Right cardiac atrium (tissue), 5 donors: ENCODE measurements around the gene AMBRA1. TPM values are rescaled to one million over a fixed set of nuclear protein-coding genes. Genes with fewer than 3 reads are reported as not detected.

Experiments
- ATAC-seq, 2 donors: fragments of 200-7000 bp; cut with Tn5 transposase; one replicate each; pipeline versions ENCODE4 v1.8.0 to v1.9.1; 2020; ENCODE audit warnings: moderate library complexity in 2 of 2, mild to moderate bottlenecking in 1 of 2
- DNase-seq, 3 donors: peaks; one replicate each; pipeline ENCODE4 v3.0.0-alpha.2; 2020
- H3K27ac ChIP-seq: one replicate; pipeline ENCODE4 v1.5.1; 2013; ENCODE audit warnings: mild to moderate bottlenecking, low read length, control low read depth, moderate library complexity
- H3K27me3 ChIP-seq: one replicate; pipeline ENCODE4 v1.6.1; 2013; ENCODE audit not compliant: control insufficient read depth, insufficient read depth
- H3K4me1 ChIP-seq: one replicate; pipeline ENCODE4 v1.6.1; 2013; ENCODE audit warnings: low read length; ENCODE audit not compliant: control insufficient read depth, insufficient read depth
- H3K4me3 ChIP-seq: one replicate; pipeline ENCODE4 v1.5.1; 2013; ENCODE audit warnings: low read length, control low read depth
- H3K9me3 ChIP-seq: one replicate; pipeline ENCODE4 v1.6.1; 2013; ENCODE audit warnings: low read length; ENCODE audit not compliant: control insufficient read depth
- WGBS: extraction: QIAGEN DNeasy Blood & Tissue Kit; methylation state at CpG from one replicate; pipeline ENCODE4 v1.1.7; 2013; 5-methylcytosine and 5-hydroxymethylcytosine counted together
- intact Hi-C, 4 donors: fragments of 100-400 bp; cut with DNase I; formaldehyde crosslinking; loops; one replicate each; pipeline versions ENCODE4 v1.11.0 to v1.14.0; 2022 to 2023
- polyA plus RNA-seq: library from polyadenylated mRNA; stranded (reverse); fragments of 200-250 nt; gene quantifications from one replicate; pipeline ENCODE4 v1.2.3, GENCODE V29; 2013
- total RNA-seq, 4 donors: library from RNA; stranded (reverse); fragmentation: NEBNext Ultra II Directional; extraction: Animal tissue kit (Norgen Biotek cat#: 25700); gene quantifications; one replicate each; pipeline ENCODE4 v1.2.1, GENCODE V29; 2021
- donor health status: healthy with polysubstance abuse.
- donor health status: DM: no; HTN: yes; CAD: no.
- donor health status: DM: no; HTN: no; CAD: no.
- donor health status: DM: no; HTN: yes; CAD: no; lungs with severe emphysema.
- donor health status: DM: yes; HTN: yes; CAD: no.

AMBRA1 gene
- total and polyA plus RNA-seq, 5 donors = 8.1 to 23.6 (median 19.5) TPM

DNA sequence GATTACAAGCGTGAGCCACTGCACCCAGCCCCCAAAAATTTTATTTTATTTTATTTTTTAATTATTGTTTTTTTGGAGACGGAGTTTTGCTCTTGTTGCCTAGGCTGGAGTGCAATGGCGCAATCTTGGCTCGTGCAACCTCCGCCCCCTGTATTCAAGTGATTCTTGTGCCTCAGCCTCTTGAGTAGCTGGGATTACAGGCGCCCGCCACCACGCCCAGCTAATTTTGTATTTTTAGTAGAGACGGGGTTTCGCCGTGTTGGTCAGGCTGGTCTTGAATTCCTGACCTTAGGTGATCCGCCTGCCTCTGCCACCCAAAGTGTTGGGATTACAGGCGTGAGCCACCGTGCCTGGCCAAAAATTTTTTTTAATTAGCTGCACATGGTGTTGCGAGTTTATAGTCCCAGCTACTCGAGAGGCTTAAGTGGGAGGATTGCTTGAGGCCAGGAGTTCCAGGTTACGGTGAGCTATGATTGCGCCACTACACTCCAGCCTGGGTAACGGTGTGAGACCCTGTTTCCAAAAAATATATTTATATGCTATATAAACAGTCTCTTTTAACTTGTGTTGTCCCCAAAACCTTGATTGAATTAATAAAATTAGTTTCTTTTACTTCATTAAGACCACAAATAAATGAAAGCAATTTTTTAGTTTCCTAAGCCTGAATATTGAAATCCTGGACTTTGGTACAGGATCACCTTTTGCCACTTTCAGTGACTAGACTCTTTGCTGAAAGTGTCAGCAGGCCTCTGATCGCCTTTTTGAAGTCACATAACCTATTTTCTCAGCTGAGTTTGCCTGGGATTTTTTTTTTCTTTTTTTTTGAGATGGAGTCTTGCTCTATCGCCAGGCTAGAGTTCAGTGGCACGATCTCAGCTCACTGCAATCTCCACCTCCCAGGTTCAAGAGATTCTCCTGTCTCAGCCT is 39.7 kb upstream of the AMBRA1 start:
- ATAC-seq = no peak

GRCh38 chr11:46632502-46632901 is 38.7 kb upstream of the AMBRA1 start:
- 96% methylated on average over 1 of the region's 1 CpG for WGBS
- DNase-seq (no peak), ATAC-seq (no peak)
- Histone ChIP-seq H3K4me3 (no peak overlapping the region), H3K4me1 (no peaks in the 10 kb centered on the region), H3K27ac (no peak overlapping the region), H3K9me3 (no peaks in the 10 kb centered on the region), H3K27me3 (no peaks in the 10 kb centered on the region)
- intact Hi-C loops = no loop called here

More for the DNA sequence above, 39.7 kb upstream of the AMBRA1 start:
- Histone ChIP-seq H3K4me3 (no peak overlapping the region), H3K9me3 (no peaks in the 10 kb centered on the region), H3K4me1 (no peaks in the 10 kb centered on the region), H3K27me3 (no peaks in the 10 kb centered on the region), H3K27ac (no peak overlapping the region)
- DNase-seq = no peak
- 92% methylated on average over 22 of the region's 22 CpGs for WGBS
- intact Hi-C loops = no loop called here

DNA sequence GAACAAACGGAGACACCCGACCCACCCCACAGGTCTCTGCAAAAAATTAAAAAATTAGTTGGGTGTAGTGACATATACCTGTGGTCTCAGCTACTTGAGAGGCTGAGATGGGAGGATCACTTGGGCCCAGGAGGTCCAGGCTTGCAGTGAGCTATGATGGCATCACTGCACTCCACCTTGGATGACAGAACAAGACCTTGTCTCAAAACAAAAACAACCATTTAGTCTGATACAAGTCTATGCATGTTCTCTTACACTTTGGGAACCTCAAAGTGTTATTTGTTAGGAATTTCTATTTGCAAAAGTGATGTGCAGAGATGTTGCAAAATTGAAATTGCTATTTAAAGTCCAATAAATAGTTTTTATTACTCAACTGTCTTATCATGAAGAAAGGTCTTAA is 37.9 kb upstream of the AMBRA1 start:
- Histone ChIP-seq H3K4me1 (no peaks in the 10 kb centered on the region), H3K4me3 (no peak overlapping the region), H3K9me3 (no peaks in the 10 kb centered on the region), H3K27me3 (no peaks in the 10 kb centered on the region), H3K27ac (no peak overlapping the region)
- intact Hi-C loops = no loop called here
- ATAC-seq (no peak), DNase-seq (no peak)
- WGBS = 99% methylated on average over 2 of the region's 2 CpGs

DNA sequence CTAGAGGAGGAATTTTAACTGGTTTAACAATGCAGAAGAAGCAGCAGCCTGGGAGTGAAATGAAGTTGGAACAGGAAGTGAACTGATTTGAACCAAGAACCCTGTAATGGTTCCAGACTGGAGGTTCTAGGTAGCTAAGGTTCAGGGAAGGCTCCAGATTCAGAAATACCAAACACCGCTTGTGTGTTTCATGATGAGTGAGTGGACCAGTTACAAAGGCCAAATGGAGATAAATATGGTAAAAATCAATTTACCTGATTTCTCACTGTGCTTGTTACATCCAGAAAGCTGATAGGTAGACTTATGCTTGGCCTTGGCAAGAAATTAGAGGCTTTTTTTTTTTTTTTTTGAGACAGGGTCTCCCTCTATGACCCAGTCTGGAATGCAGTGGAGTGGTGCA is 36.4 kb upstream of the AMBRA1 start:
- no peaks in the 10 kb centered on the region for H3K27me3 ChIP-seq
- DNase-seq (no peak), ATAC-seq (no peak)
- no peaks in the 10 kb centered on the region for H3K9me3 ChIP-seq
- no peak overlapping the region for H3K27ac ChIP-seq
- no peaks in the 10 kb centered on the region for H3K4me1 ChIP-seq
- no peak overlapping the region for H3K4me3 ChIP-seq
- 98% methylated on average over 1 of the region's 1 CpG for WGBS
- intact Hi-C loops = no loop called here

DNA sequence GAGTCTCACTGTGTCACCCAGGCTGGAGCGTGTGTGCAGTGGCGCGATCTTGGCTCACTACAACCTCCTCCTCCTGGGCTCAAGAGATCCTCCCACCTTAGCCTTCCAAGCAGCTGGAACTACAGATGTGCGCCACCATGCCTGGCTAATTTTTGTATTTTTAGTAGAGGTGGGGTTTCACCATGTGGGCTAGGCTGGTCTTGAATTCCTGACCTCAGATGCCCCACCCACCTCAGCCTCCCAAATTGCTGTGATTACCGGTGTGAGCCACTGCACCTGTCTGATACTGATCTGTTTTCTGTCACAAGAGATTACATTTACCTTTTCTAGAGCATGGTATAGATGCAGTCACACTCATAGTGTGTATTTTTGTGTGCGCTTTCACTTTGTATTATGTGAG is 35.1 kb upstream of the AMBRA1 start:
- no peak for ATAC-seq
- DNase-seq = peak in 1 of 3 donors; percentile 36
- Histone ChIP-seq H3K27ac (no peak overlapping the region), H3K4me3 (no peak overlapping the region), H3K27me3 (no peaks in the 10 kb centered on the region), H3K4me1 (no peaks in the 10 kb centered on the region), H3K9me3 (no peaks in the 10 kb centered on the region)
- intact Hi-C loops = no loop called here
- WGBS = 83% methylated on average over 6 of the region's 6 CpGs

- Histone ChIP-seq H3K27me3 (no peaks in the 10 kb centered on the region), H3K4me3 (no peak overlapping the region), H3K27ac (no peak overlapping the region), H3K4me1 (no peaks in the 10 kb centered on the region), H3K9me3 (no peaks in the 10 kb centered on the region)
- intact Hi-C loops = no loop called here
- WGBS = 96% methylated on average over 3 of the region's 3 CpGs
- DNase-seq = no peak
- no peak for ATAC-seq
These were observed 31.6 kb upstream of the AMBRA1 start for GRCh38 chr11:46625406-46625805.

- intact Hi-C loops = loop anchor here in 1 of 4 donors (10.0 kb wide), 1 partner anchor 234 kb away; the partner anchor contains the start of gene MDK
- Histone ChIP-seq H3K9me3 (no peaks in the 10 kb centered on the region), H3K27ac (no peak overlapping the region), H3K27me3 (no peaks in the 10 kb centered on the region), H3K4me3 (peak overlapping the region; percentile 98), H3K4me1 (peaks cover 2% of the 10 kb centered on the region)
- ATAC-seq (no peak), DNase-seq (no peak)
- 60% methylated on average over 6 of the region's 6 CpGs for WGBS
These were observed 25.0 kb upstream of the AMBRA1 start for GRCh38 chr11:46618837-46619236.

DNA sequence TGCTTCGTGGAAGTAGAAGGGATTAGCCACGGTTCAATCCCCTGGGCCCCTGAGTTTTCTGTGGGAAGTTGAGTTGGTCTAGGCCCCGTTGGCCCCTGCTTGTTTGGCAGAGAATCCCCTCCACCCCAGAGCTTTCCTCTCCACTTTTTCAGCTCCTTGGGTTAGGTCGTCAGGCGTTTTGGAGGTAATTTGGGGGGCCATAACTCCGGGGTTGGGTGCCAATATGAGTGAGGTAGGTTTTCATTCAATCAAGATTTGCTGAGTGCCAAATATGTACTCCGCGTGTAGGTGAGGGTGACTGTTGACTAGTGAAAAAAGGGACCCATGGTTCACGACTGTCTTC is 24.1 kb upstream of the AMBRA1 start:
- intact Hi-C loops = loop anchor here in 1 of 4 donors (10.0 kb wide), 1 partner anchor 233 kb away; the partner anchor contains the start of gene MDK
- 3% methylated on average over 9 of the region's 9 CpGs for WGBS
- Histone ChIP-seq H3K27me3 (no peaks in the 10 kb centered on the region), H3K9me3 (no peaks in the 10 kb centered on the region), H3K4me1 (peaks cover 2% of the 10 kb centered on the region), H3K4me3 (peak overlapping the region; percentile 98), H3K27ac (peak overlapping the region; percentile 97)
- no peak for DNase-seq
- no peak for ATAC-seq

DNA sequence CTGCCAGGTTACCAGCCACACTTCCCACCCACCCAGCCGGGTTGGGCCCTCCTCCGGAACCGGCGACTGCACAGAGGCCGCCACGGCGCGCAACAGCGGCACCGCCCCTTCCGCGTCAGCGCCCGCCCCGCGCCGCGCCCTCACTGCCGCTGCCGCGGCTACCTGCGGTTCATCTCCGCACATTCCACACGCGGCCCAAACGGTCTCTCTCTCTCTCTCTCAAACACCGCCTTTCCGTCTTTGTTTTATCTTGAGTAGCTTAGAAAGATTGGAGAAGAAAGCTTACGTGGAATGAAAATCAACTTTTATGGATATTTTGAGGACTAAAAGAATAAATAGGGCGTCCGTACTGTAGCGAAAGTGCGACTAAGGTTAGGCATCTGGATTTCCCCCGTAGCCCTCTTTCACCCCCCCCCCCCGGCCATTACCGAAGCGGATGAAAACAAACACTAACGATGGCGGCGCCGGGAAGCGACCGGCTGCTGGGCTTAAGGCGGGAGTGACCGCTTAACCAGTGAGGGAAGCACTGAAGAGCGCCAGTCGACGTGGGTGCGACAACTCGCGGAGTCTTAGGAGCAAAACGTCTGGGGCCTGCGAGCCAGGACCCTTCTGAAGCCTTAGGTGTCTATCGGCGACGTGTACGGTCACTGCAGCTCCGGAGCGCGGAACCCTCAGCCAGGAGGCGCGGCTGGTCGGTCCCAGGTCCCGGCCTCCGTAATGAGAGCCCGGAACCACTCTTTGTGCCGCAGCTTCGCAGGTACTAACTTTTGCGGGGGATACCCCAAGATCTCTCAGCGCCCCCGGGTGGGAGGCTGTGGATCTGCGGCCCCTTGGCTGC is 23.5 kb upstream of the AMBRA1 start, which contains the start of the genes ATG13 and HARBI1:
Gene ATG13, plus strand, starts transcription at position 420 of the 838 bp plus-strand sequence. CDS start 26,739 bp downstream, outside the sequence.
Gene HARBI1, minus strand, starts transcription at position 94 of the 838 bp plus-strand sequence. CDS start 990 bp downstream, outside the sequence.
- under 1% methylated on average over 72 of the region's 72 CpGs for WGBS
- no peaks in the 10 kb centered on the region for H3K27me3 ChIP-seq
- peaks cover 2% of the 10 kb centered on the region for H3K4me1 ChIP-seq
- peak within 1 kb of the TSS; percentile 97 for H3K27ac ChIP-seq
- no peaks in the 10 kb centered on the region for H3K9me3 ChIP-seq
- intact Hi-C loops = loop anchor here in 1 of 4 donors (10.0 kb wide), 1 partner anchor 233 kb away; the partner anchor contains the start of gene MDK
- ATAC-seq = peak; percentile 99 to 100
- DNase-seq = peak; percentile 94 to 96 (median 96)
- H3K4me3 ChIP-seq = peak within 1 kb of the TSS; percentile 98

GRCh38 chr11:46616551-46617133 is 22.8 kb upstream of the AMBRA1 start:
- peaks cover 2% of the 10 kb centered on the region for H3K4me1 ChIP-seq
- no peaks in the 10 kb centered on the region for H3K27me3 ChIP-seq
- WGBS = 3% methylated on average over 15 of the region's 15 CpGs
- intact Hi-C loops = loop anchor here in 1 of 4 donors (10.0 kb wide), 1 partner anchor 232 kb away; the partner anchor contains the start of gene MDK
- DNase-seq = no peak
- H3K9me3 ChIP-seq = no peaks in the 10 kb centered on the region
- H3K27ac ChIP-seq = peak overlapping the region; percentile 97
- no peak for ATAC-seq
- peak overlapping the region; percentile 98 for H3K4me3 ChIP-seq
